Measurements from ENCODE around the gene ZNF341.
"Not testable (repeated sequence)": the region's sequence is repeated elsewhere in the genome, so short reads cannot be mapped to it uniquely, and the experiment has no call there.

The ZNF341 gene

GRCh38 chr20:33753763-33754162, 22.0 kb downstream of the ZNF341 start:
- no peaks in the 10 kb centered on the region for H3K27me3 ChIP-seq (ENCODE audit: control insufficient read depth in 1 of 2, insufficient read depth in 2 of 2, low read length in 2 of 2)
- H3K4me1 ChIP-seq (ENCODE audit: control insufficient read depth, insufficient read depth, low read length) = no peaks in the 10 kb centered on the region
- no peak overlapping the region for H3K9ac ChIP-seq (ENCODE audit: low read length in 2 of 2)
- peaks cover 12 to 19% of the 10 kb centered on the region in 2 donors for H3K36me3 ChIP-seq (ENCODE audit: control insufficient read depth in 2 of 2, insufficient read depth in 2 of 2, low read length in 2 of 2)
- no peak overlapping the region for H3K27ac ChIP-seq (ENCODE audit: low read length)
- H3K9me3 ChIP-seq (ENCODE audit: control insufficient read depth in 2 of 2, low read length in 2 of 2) = peaks cover 6 to 9% of the 10 kb centered on the region in 2 donors
- H3K4me3 ChIP-seq (ENCODE audit: low read length in 2 of 2) = no peak overlapping the region

DNA sequence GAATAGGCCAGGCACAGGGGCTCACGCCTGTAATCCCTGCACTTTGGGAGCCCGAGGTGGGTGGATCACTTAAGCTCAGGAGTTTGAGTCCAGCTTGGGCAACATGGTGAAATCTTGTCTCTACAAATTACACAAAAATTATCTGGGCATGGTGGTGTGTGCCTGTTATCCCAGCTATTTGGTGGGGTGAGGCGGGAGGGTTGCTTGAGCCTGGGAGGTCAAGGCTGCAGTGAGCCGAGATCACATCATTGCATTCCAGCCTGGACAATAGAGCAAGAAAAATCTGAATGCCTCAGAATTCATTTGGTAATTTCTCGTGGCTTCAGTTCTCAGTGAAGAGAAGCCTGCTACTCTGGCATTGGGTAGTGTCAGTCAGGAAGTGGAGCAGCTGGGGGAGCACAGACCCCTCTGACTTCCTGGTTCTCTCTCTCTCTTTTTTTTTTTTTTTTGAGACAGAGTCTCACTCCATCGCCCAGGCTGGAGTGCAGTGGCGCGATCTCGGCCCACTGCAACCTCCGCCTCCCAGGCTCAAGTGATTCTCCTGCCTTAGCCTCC, 24.2 kb downstream of the ZNF341 start:
- peaks cover 12 to 17% of the 10 kb centered on the region in 2 donors for H3K36me3 ChIP-seq (ENCODE audit: control insufficient read depth in 2 of 2, insufficient read depth in 2 of 2, low read length in 2 of 2)
- H3K4me3 ChIP-seq (ENCODE audit: low read length in 2 of 2); H3K9me3 ChIP-seq (ENCODE audit: control insufficient read depth in 2 of 2, low read length in 2 of 2); H3K9ac ChIP-seq (ENCODE audit: low read length in 2 of 2); H3K27ac ChIP-seq (ENCODE audit: low read length); H3K27me3 ChIP-seq (ENCODE audit: control insufficient read depth in 1 of 2, insufficient read depth in 2 of 2, low read length in 2 of 2); H3K4me1 ChIP-seq (ENCODE audit: control insufficient read depth, insufficient read depth, low read length): not testable (repeated sequence)

GRCh38 chr20:33757046-33757445, 25.2 kb downstream of the ZNF341 start:
- peaks cover 9 to 19% of the 10 kb centered on the region in 2 donors for H3K36me3 ChIP-seq (ENCODE audit: control insufficient read depth in 2 of 2, insufficient read depth in 2 of 2, low read length in 2 of 2)
- H3K27ac ChIP-seq (ENCODE audit: low read length) = no peak overlapping the region

DNA sequence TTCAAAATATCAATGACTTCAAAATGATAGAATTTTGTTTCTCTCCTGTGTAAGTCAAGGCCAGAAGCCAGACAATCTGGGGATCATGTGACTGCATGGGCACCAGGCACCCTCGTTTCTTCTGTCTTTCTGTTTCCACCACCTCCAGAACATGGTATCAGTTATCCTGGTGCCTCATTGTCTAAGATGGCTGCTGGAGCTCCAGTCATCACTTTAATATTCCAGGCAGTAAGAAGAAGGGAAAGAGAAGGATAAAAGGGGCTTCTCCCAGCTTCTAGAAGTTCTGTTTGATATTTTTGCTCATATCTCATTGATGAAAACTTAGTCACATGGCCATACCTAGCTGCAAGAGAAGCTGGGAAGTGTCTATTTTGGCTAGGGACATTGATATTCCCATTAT, 25.7 kb downstream of the ZNF341 start:
- H3K4me3 ChIP-seq (ENCODE audit: low read length in 2 of 2) = no peak overlapping the region
- no peak overlapping the region for H3K9ac ChIP-seq (ENCODE audit: low read length in 2 of 2)
- peaks cover 6 to 9% of the 10 kb centered on the region in 2 donors for H3K9me3 ChIP-seq (ENCODE audit: control insufficient read depth in 2 of 2, low read length in 2 of 2)
- H3K4me1 ChIP-seq (ENCODE audit: control insufficient read depth, insufficient read depth, low read length) = no peaks in the 10 kb centered on the region
- no peaks in the 10 kb centered on the region for H3K27me3 ChIP-seq (ENCODE audit: control insufficient read depth in 1 of 2, insufficient read depth in 2 of 2, low read length in 2 of 2)
- H3K27ac ChIP-seq (ENCODE audit: low read length) = no peak overlapping the region
- peaks cover 9 to 16% of the 10 kb centered on the region in 2 donors for H3K36me3 ChIP-seq (ENCODE audit: control insufficient read depth in 2 of 2, insufficient read depth in 2 of 2, low read length in 2 of 2)

More at GRCh38 chr20:33757046-33757445, 25.2 kb downstream of the ZNF341 start:
- Histone ChIP-seq H3K9me3 (ENCODE audit: control insufficient read depth in 2 of 2, low read length in 2 of 2) (peaks cover 6 to 9% of the 10 kb centered on the region in 2 donors), H3K9ac (ENCODE audit: low read length in 2 of 2) (no peak overlapping the region), H3K27me3 (ENCODE audit: control insufficient read depth in 1 of 2, insufficient read depth in 2 of 2, low read length in 2 of 2) (no peaks in the 10 kb centered on the region), H3K4me1 (ENCODE audit: control insufficient read depth, insufficient read depth, low read length) (no peaks in the 10 kb centered on the region), H3K4me3 (ENCODE audit: low read length in 2 of 2) (no peak overlapping the region)

DNA sequence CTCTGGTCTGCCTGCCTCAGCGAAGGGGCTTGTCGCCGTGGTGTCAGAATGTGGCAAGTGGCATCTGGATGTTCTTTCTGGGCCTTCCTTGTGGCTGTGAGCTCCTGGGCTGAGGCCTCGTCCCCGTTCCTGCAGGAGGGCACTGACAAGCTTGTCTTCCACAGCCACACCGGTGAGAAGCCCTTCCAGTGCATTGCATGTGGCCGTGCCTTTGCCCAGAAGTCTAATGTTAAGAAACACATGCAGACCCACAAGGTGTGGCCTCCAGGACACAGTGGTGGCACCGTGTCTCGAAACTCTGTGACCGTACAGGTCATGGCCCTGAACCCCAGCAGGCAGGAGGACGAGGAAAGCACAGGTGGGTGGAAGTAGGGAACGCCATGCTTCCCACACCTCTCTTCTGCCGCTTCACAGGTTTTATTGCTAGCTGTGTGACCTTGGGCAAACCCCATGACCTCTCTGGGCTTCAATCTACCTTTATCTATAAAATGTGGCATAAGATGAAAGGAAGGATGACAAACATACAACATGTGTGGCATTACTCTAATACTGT, 30.0 kb downstream of the ZNF341 start:
- Histone ChIP-seq H3K27ac (ENCODE audit: low read length) (no peak overlapping the region), H3K27me3 (ENCODE audit: control insufficient read depth in 1 of 2, insufficient read depth in 2 of 2, low read length in 2 of 2) (no peaks in the 10 kb centered on the region), H3K9me3 (ENCODE audit: control insufficient read depth in 2 of 2, low read length in 2 of 2) (peaks cover 6 to 9% of the 10 kb centered on the region in 2 donors), H3K36me3 (ENCODE audit: control insufficient read depth in 2 of 2, insufficient read depth in 2 of 2, low read length in 2 of 2) (peaks cover 6 to 7% of the 10 kb centered on the region in 2 donors), H3K4me3 (ENCODE audit: low read length in 2 of 2) (no peak overlapping the region), H3K9ac (ENCODE audit: low read length in 2 of 2) (no peak overlapping the region), H3K4me1 (ENCODE audit: control insufficient read depth, insufficient read depth, low read length) (no peaks in the 10 kb centered on the region)

DNA sequence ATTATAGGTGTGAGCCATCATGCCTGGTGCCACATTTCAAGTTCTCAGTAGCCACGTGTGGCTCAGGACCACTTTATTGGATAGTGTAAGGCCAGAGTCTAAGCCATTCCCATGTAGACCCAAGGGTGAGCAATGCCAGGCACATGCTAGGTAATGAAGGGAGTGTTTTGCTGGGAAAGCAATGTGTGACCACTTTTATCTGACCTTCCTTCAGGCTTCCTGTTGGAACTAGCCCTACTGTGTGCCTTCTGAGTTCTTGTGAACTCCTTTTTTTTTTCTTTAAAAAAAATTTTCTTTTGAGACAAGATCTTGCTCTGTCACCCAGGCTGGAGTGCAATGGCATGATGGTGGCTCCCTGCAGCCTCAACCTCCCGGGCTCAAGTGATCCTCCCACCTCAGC, 33.3 kb downstream of the ZNF341 start:
- Histone ChIP-seq H3K4me1 (ENCODE audit: control insufficient read depth, insufficient read depth, low read length) (no peaks in the 10 kb centered on the region), H3K27ac (ENCODE audit: low read length) (no peak overlapping the region), H3K36me3 (ENCODE audit: control insufficient read depth in 2 of 2, insufficient read depth in 2 of 2, low read length in 2 of 2) (peaks cover 4 to 14% of the 10 kb centered on the region in 2 donors)

DNA sequence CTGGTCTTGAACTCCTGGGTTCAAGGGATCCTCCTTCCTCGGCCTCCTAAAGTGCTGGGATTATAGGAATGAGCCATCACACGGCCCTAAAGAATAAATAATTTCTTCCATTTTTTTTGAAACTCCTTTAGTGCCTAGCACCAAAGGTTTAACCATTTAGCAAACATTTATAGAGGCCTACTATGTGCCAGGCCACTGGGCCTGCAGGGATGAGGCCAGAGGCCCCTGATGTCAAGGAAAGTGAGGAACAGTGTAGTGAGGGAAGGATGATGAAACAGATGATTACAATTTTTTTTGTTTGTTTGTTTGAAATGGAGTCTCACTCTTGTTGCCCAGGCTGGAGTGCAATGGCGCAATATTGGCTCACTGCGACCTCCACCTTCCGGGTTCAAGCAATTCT, 33.8 kb downstream of the ZNF341 start:
- Histone ChIP-seq H3K9me3 (ENCODE audit: control insufficient read depth in 2 of 2, low read length in 2 of 2) (no peaks in the 10 kb centered on the region), H3K4me3 (ENCODE audit: low read length in 2 of 2) (no peak overlapping the region), H3K27ac (ENCODE audit: low read length) (no peak overlapping the region), H3K4me1 (ENCODE audit: control insufficient read depth, insufficient read depth, low read length) (no peaks in the 10 kb centered on the region), H3K9ac (ENCODE audit: low read length in 2 of 2) (no peak overlapping the region), H3K36me3 (ENCODE audit: control insufficient read depth in 2 of 2, insufficient read depth in 2 of 2, low read length in 2 of 2) (peaks cover 4 to 15% of the 10 kb centered on the region in 2 donors), H3K27me3 (ENCODE audit: control insufficient read depth in 1 of 2, insufficient read depth in 2 of 2, low read length in 2 of 2) (no peaks in the 10 kb centered on the region)

More for the DNA sequence above, 33.3 kb downstream of the ZNF341 start:
- no peaks in the 10 kb centered on the region for H3K9me3 ChIP-seq (ENCODE audit: control insufficient read depth in 2 of 2, low read length in 2 of 2)
- H3K27me3 ChIP-seq (ENCODE audit: control insufficient read depth in 1 of 2, insufficient read depth in 2 of 2, low read length in 2 of 2) = no peaks in the 10 kb centered on the region
- no peak overlapping the region for H3K9ac ChIP-seq (ENCODE audit: low read length in 2 of 2)
- H3K4me3 ChIP-seq (ENCODE audit: low read length in 2 of 2) = no peak overlapping the region

- Histone ChIP-seq H3K4me1 (ENCODE audit: control insufficient read depth, insufficient read depth, low read length) (no peaks in the 10 kb centered on the region), H3K27me3 (ENCODE audit: control insufficient read depth in 1 of 2, insufficient read depth in 2 of 2, low read length in 2 of 2) (no peaks in the 10 kb centered on the region), H3K36me3 (ENCODE audit: control insufficient read depth in 2 of 2, insufficient read depth in 2 of 2, low read length in 2 of 2) (peaks cover 4 to 13% of the 10 kb centered on the region in 2 donors), H3K4me3 (ENCODE audit: low read length in 2 of 2) (no peak overlapping the region), H3K9me3 (ENCODE audit: control insufficient read depth in 2 of 2, low read length in 2 of 2) (no peaks in the 10 kb centered on the region), H3K9ac (ENCODE audit: low read length in 2 of 2) (no peak overlapping the region), H3K27ac (ENCODE audit: low read length) (no peak overlapping the region)
Measured at GRCh38 chr20:33766686-33767085, 34.9 kb downstream of the ZNF341 start.

- Histone ChIP-seq H3K27ac (ENCODE audit: low read length) (no peak overlapping the region), H3K36me3 (ENCODE audit: control insufficient read depth in 2 of 2, insufficient read depth in 2 of 2, low read length in 2 of 2) (peaks cover 4 to 10% of the 10 kb centered on the region in 2 donors), H3K27me3 (ENCODE audit: control insufficient read depth in 1 of 2, insufficient read depth in 2 of 2, low read length in 2 of 2) (no peaks in the 10 kb centered on the region), H3K9me3 (ENCODE audit: control insufficient read depth in 2 of 2, low read length in 2 of 2) (no peaks in the 10 kb centered on the region), H3K9ac (ENCODE audit: low read length in 2 of 2) (no peak overlapping the region), H3K4me3 (ENCODE audit: low read length in 2 of 2) (no peak overlapping the region), H3K4me1 (ENCODE audit: control insufficient read depth, insufficient read depth, low read length) (no peaks in the 10 kb centered on the region)
Measured at GRCh38 chr20:33767777-33768138, 36.0 kb downstream of the ZNF341 start.

- peaks cover 8 to 10% of the 10 kb centered on the region in 2 donors for H3K36me3 ChIP-seq (ENCODE audit: control insufficient read depth in 2 of 2, insufficient read depth in 2 of 2, low read length in 2 of 2)
- no peak overlapping the region for H3K9ac ChIP-seq (ENCODE audit: low read length in 2 of 2)
- no peak overlapping the region for H3K27ac ChIP-seq (ENCODE audit: low read length)
Measured at GRCh38 chr20:33769043-33769442, 37.2 kb downstream of the ZNF341 start.

GRCh38 chr20:33770005-33770404, 38.2 kb downstream of the ZNF341 start:
- H3K4me1 ChIP-seq (ENCODE audit: control insufficient read depth, insufficient read depth, low read length) = no peaks in the 10 kb centered on the region
- no peak overlapping the region for H3K27ac ChIP-seq (ENCODE audit: low read length)
- H3K9me3 ChIP-seq (ENCODE audit: control insufficient read depth in 2 of 2, low read length in 2 of 2) = no peaks in the 10 kb centered on the region
- no peak overlapping the region for H3K9ac ChIP-seq (ENCODE audit: low read length in 2 of 2)
- no peaks in the 10 kb centered on the region for H3K27me3 ChIP-seq (ENCODE audit: control insufficient read depth in 1 of 2, insufficient read depth in 2 of 2, low read length in 2 of 2)
- no peak overlapping the region for H3K4me3 ChIP-seq (ENCODE audit: low read length in 2 of 2)
- H3K36me3 ChIP-seq (ENCODE audit: control insufficient read depth in 2 of 2, insufficient read depth in 2 of 2, low read length in 2 of 2) = peaks cover 8 to 10% of the 10 kb centered on the region in 2 donors

More at GRCh38 chr20:33769043-33769442, 37.2 kb downstream of the ZNF341 start:
- Histone ChIP-seq H3K4me3 (ENCODE audit: low read length in 2 of 2) (no peak overlapping the region), H3K4me1 (ENCODE audit: control insufficient read depth, insufficient read depth, low read length) (no peaks in the 10 kb centered on the region), H3K9me3 (ENCODE audit: control insufficient read depth in 2 of 2, low read length in 2 of 2) (no peaks in the 10 kb centered on the region), H3K27me3 (ENCODE audit: control insufficient read depth in 1 of 2, insufficient read depth in 2 of 2, low read length in 2 of 2) (no peaks in the 10 kb centered on the region)

Data from stomach smooth muscle (tissue), 2 donors.